ENCODE results near the gene TENM4. TPM values are rescaled to one million over a fixed set of nuclear protein-coding genes. Genes with fewer than 3 reads are reported as not detected.

Gene TENM4
- total and polyA plus RNA-seq, 10 of the 15 experiments (the other 5 are each of a cell fraction or from before 2014, with no cell fraction given): 0.03 to 0.12 (median 0.06) TPM; not detected in 7

- no peak for TF ChIP-seq REST (IDR thresholded peaks at IDR 0.05; ENCODE audit: low read depth, low read length)
- TF ChIP-seq BACH1 (IDR thresholded peaks at IDR 0.05; ENCODE audit: borderline replicate concordance): no peak
- no peak for TF ChIP-seq FOXK2 (IDR thresholded peaks at IDR 0.05)
- no peak for TF ChIP-seq CBFB (IDR thresholded peaks at IDR 0.05; ENCODE audit: low read depth)
Measured at GRCh38 chr11:78669249-78669648, 771.6 kb downstream of the TENM4 start (continued).

- 68% methylated on average over 2 of the region's 2 CpGs for WGBS (ENCODE audit: insufficient coverage, insufficient replicate concordance, low lambda C conversion rate, missing lambda C conversion rate)
- ChIA-PET CTCF (interaction anchor here (1.3 kb wide), 1 partner anchor 22 kb away, joined by 4 read pairs; no protein-coding TSS in a partner anchor), RAD21 (ENCODE audit: unreplicated experiment) (no interaction called here), SMC1A (ENCODE audit: uncharacterized antibody, unreplicated experiment) (no interaction called here), POLR2A (no interaction called here)
- FAIRE-seq (no peak), ATAC-seq (no peak), DNase-seq (ENCODE audit: low read depth, low spot score) (no peak)
- Histone ChIP-seq H3K4me3 (no peak overlapping the region), H3K4me1 (ENCODE audit: control insufficient read depth, insufficient read depth, low read length) (no peaks in the 10 kb centered on the region), H3K9me3 (replicated peaks; ENCODE audit: control insufficient read depth, insufficient read depth, low read length) (no peaks in the 10 kb centered on the region), H3K9ac (ENCODE audit: control insufficient read depth, insufficient read depth, low read length) (no peak overlapping the region), H3K79me2 (ENCODE audit: control insufficient read depth, insufficient read depth, low read length) (no peaks in the 10 kb centered on the region), H2AFZ (ENCODE audit: control insufficient read depth, low read depth, low read length) (no peak overlapping the region), H3K27ac (ENCODE audit: control insufficient read depth, insufficient read depth) (no peak overlapping the region), H3K27me3 (replicated peaks in 1 of 2; ENCODE audit: control insufficient read depth in 2 of 2, insufficient read depth in 2 of 2, low read length in 1 of 2) (no peaks in the 10 kb centered on the region; a peak in 1 of 4 replicates), H3K4me2 (ENCODE audit: control insufficient read depth, insufficient read depth) (no peak overlapping the region), H4K20me1 (ENCODE audit: control insufficient read depth, insufficient read depth) (no peaks in the 10 kb centered on the region), H3K36me3 (ENCODE audit: control insufficient read depth in 2 of 2, insufficient read depth in 2 of 2, low read length in 1 of 2) (no peaks in the 10 kb centered on the region)
- intact Hi-C loops (cut with micrococcal nuclease; ENCODE audit: unreplicated experiment) (no loop called here), in situ Hi-C loops (cut with MboI) (no loop called here)
- TF ChIP-seq NR2C1 (IDR thresholded peaks at IDR 0.05) (no peak), CREM (IDR thresholded peaks at IDR 0.05; ENCODE audit: low read depth) (no peak)
- no TSS peak for BruUV-seq (replicated peaks)
Measured at GRCh38 chr11:78667461-78667860, 773.4 kb downstream of the TENM4 start.
